Spleen (tissue), 13 donors: ENCODE results near the gene CELF1. TPM values are rescaled to one million over a fixed set of nuclear protein-coding genes. Genes with fewer than 3 reads are reported as not detected.
A peak's percentile ranks its signal among the peaks of the same experiment; 100 is the strongest.

ENCODE experiments used
- DNase-seq: peaks from one replicate; pipeline ENCODE4 v3.0.0-alpha.2; 2020
- H3K27ac ChIP-seq, 8 donors: fragments of 200-600 bp; sonication (generic) in 7 of 8; 1 replicate in 4 of 8; 2 replicates in 4 of 8; pipeline versions ENCODE4 v1.5.0 to v1.8.0; 2016 to 2021; ENCODE audit warnings: inconsistent platforms in 4 of 8, mild to moderate bottlenecking in 4 of 8, moderate library complexity in 1 of 8
- H3K27me3 ChIP-seq, 7 donors: fragments of 200-600 bp; sonication (generic) in 6 of 7; replicated peaks in 1 of 7; 1 replicate in 4 of 7; 2 replicates in 3 of 7; pipeline versions ENCODE4 v1.5.0 to v1.8.0; 2016 to 2021; ENCODE audit warnings: inconsistent platforms in 3 of 7, mild to moderate bottlenecking in 1 of 7
- H3K36me3 ChIP-seq, 6 donors: fragments of 200-600 bp; sonication (generic) in 5 of 6; 1 replicate in 4 of 6; 2 replicates in 2 of 6; pipeline versions ENCODE4 v1.5.0 to v1.8.0; 2016 to 2021; ENCODE audit warnings: inconsistent platforms in 2 of 6
- H3K4me1 ChIP-seq, 6 donors: fragments of 200-600 bp; sonication (generic) in 5 of 6; 1 replicate in 3 of 6; 2 replicates in 3 of 6; pipeline versions ENCODE4 v1.5.0 to v1.8.0; 2016 to 2021; ENCODE audit warnings: inconsistent platforms in 3 of 6
- H3K4me3 ChIP-seq, 8 donors: fragments of 200-600 bp; sonication (generic) in 7 of 8; 1 replicate in 4 of 8; 2 replicates in 4 of 8; pipeline versions ENCODE4 v1.5.0 to v1.8.0; 2016 to 2021; ENCODE audit warnings: inconsistent platforms in 4 of 8, mild to moderate bottlenecking in 4 of 8, moderate library complexity in 2 of 8
- H3K9me3 ChIP-seq, 8 donors: fragments of 200-600 bp; sonication (generic) in 7 of 8; 1 replicate in 4 of 8; 2 replicates in 4 of 8; pipeline versions ENCODE4 v1.5.0 to v1.8.0; 2016 to 2021; ENCODE audit warnings: inconsistent platforms in 4 of 8
- POLR2A ChIP-seq, 3 donors: fragments of 450-650 bp; IDR thresholded peaks; one replicate each; pipeline ENCODE4 v1.5.1; 2017; ENCODE audit warnings: antibody characterized with exemption in 3 of 3, mild to moderate bottlenecking in 1 of 3
- POLR2AphosphoS5 ChIP-seq, 3 donors: sonication (generic); formaldehyde crosslinking; IDR thresholded peaks; one replicate each; pipeline ENCODE4 v1.5.1; 2017; ENCODE audit warnings: antibody characterized with exemption in 3 of 3
- WGBS, 5 donors: extraction: QIAGEN DNeasy Blood & Tissue Kit in 3 of 5; methylation state at CpG; one replicate each; pipeline versions ENCODE4 v1.1.5 to v1.1.7; 2013 to 2018; 5-methylcytosine and 5-hydroxymethylcytosine counted together
- intact Hi-C: fragments of 100-400 bp; cut with DNase I; formaldehyde crosslinking; loops from one replicate; pipeline ENCODE4 v1.15.0; 2023; ENCODE audit warnings: low total_unique reads
- long read RNA-seq, 2 donors: transcript quantifications; one replicate each; lab custom pipeline, GENCODE V29; 2026
- polyA plus RNA-seq, 3 donors: library from polyadenylated mRNA; stranded (reverse); fragments of 200-250 nt; gene quantifications; one replicate each; pipeline ENCODE4 v1.2.1, GENCODE V29; 2013
- total RNA-seq, 7 donors: library from RNA; depleted of rRNA in 3 of 7; stranded (reverse); fragments of >200 nt in 3 of 7; fragmentation: NEBNext Ultra II Directional in 4 of 7; extraction: Animal tissue kit (Norgen Biotek cat#: 25700) in 4 of 7; gene quantifications; one replicate each; pipeline versions ENCODE4 v1.1.0 to v1.2.1, GENCODE V29; 2016 to 2021
- TF ChIP-seq, protein P1 (sequence below), 11 experiments: fragments of 200-600 bp in 7 of 11; fragments of 450-650 bp in 4 of 11; sonication (generic) in 4 of 11; IDR thresholded peaks in 8 of 11; conservative IDR thresholded peaks in 3 of 11; 1 replicate in 7 of 11; 2 replicates in 4 of 11; pipeline versions ENCODE4 v1.4.0 to v1.8.0; 2016 to 2021; ENCODE audit warnings: antibody characterized with exemption in 11 of 11, inconsistent platforms in 4 of 11, mild to moderate bottlenecking in 1 of 11
- donor health status: healthy with polysubstance abuse.
- donor health status: DM: no; HTN: no; CAD: no; lungs with moderate emphysema.
- donor health status: DM: no; HTN: no; CAD: no.
- donor health status: Bipolar disorder and iron deficiency.
- donor health status: healthy.
- donor health status: DM: no; HTN: no; CAD: no.
- donor health status: DM: yes; HTN: yes; CAD: no.

Gene CELF1
- total RNA-seq = 100 to 1,000 TPM; 107 to 171 (median 122) TPM
- 10 to 100 TPM; 18.5 to 39.2 (median 30.9) TPM for polyA plus RNA-seq
- long read RNA-seq, donor 1, partial matches to known transcripts = 7 of 8 reads
- long read RNA-seq, donor 1, other reads (novel, unspliced or antisense) = 0 of 8 reads
- long read RNA-seq, donor 2, partial matches to known transcripts = 93 of 93 reads
- long read RNA-seq, donor 2, other reads (novel, unspliced or antisense) = 0 of 93 reads

DNA sequence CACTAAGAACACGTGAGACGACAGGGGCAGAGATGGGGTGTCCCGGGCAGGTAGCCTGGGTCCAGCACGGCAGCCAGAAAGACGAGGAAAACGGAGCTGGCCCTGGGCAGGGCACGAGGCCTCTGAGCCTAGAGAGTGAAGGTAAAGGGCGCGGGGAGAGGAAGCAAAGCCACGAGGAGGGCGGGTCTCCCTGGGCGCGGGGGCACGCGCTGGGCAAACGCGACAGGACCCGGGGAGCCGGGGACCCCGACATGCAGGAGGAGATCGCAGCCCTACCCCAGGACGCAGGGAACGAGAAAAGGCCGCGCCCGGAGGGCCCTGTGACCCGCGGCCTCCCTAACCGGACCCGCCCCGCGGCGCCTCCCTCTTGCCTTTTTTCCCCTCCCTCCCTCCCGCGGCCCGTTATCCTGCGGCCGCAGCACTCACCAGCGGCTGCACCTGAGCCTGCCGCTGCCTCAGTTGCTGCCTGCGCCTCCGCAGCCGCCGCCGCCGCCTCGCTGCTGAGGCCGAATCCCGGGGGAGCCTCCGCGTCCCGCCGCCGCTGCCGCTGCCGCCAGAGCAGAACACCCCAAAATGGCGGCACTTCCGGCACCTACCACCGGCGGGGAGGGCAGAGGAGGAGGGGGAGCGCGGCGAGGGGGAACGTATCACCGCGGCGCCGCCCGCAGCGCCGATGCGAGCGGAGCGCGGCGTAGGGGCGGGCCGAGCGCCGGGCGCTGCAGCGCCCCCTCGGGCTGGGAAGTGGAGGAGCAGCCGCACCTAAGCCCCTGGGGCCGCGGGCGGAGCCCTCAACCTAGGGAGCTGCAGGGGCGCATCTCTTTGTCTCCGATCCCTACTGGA, at the start of gene CELF1:
TSS of gene CELF1 (minus strand) at position 567 of the 840 bp plus-strand sequence. CDS start 53,609 bp downstream, outside the sequence.
- H3K4me3 ChIP-seq = peak within 1 kb of the TSS; percentile 82 to 99 (median 95)
- H3K4me1 ChIP-seq = peaks cover 32 to 57% (median 50%) of the 10 kb centered on the region in 6 donors
- TF ChIP-seq, protein P1, sequence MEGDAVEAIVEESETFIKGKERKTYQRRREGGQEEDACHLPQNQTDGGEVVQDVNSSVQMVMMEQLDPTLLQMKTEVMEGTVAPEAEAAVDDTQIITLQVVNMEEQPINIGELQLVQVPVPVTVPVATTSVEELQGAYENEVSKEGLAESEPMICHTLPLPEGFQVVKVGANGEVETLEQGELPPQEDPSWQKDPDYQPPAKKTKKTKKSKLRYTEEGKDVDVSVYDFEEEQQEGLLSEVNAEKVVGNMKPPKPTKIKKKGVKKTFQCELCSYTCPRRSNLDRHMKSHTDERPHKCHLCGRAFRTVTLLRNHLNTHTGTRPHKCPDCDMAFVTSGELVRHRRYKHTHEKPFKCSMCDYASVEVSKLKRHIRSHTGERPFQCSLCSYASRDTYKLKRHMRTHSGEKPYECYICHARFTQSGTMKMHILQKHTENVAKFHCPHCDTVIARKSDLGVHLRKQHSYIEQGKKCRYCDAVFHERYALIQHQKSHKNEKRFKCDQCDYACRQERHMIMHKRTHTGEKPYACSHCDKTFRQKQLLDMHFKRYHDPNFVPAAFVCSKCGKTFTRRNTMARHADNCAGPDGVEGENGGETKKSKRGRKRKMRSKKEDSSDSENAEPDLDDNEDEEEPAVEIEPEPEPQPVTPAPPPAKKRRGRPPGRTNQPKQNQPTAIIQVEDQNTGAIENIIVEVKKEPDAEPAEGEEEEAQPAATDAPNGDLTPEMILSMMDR (IDR thresholded peaks at IDR 0.05 in 8 of 11, conservative IDR thresholded peaks at IDR 0.05 in 3 of 11) = peak; percentile 43 to 99 (median 98)
- TF ChIP-seq POLR2AphosphoS5 (IDR thresholded peaks at IDR 0.05) (peak; percentile 92 to 93 (median 93)), POLR2A (IDR thresholded peaks at IDR 0.05) (peak in 1 of 3 donors; percentile 46)
- 1% methylated on average over 33 to 89 of the region's 89 CpGs for WGBS, 5 donors
- peak; percentile 99 for DNase-seq
- intact Hi-C loops = no loop called here
- no peaks in the 10 kb centered on the region for H3K27me3 ChIP-seq
- H3K9me3 ChIP-seq = no peaks in the 10 kb centered on the region
- H3K36me3 ChIP-seq = peaks cover 0 to 9% (median 0%) of the 10 kb centered on the region in 6 donors
- H3K27ac ChIP-seq = peak within 1 kb of the TSS; percentile 77 to 98 (median 95)

DNA sequence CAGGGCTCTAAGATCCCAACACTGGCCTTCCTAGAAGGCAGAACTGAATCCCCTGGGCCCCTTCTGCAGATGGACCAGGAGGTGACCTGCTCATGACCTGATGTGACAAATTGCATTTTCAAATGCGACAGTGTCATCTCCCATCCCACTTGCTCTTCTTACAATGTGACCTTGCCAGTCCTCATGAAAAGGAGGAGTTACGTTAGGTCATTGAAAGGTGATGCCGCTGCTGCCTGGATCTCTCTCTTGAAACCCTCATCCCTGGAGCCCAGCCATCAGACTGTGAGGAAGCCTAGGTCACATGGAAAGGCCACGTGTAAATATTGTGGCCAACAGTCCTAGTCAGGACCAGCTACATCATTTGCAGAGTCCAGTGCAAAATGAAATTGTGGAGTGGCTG, 47.0 kb upstream of the CELF1 start:
- 72 to 94% (median 79%) methylated on average over 4 of the region's 4 CpGs for WGBS, 5 donors
- no peak for DNase-seq

DNA sequence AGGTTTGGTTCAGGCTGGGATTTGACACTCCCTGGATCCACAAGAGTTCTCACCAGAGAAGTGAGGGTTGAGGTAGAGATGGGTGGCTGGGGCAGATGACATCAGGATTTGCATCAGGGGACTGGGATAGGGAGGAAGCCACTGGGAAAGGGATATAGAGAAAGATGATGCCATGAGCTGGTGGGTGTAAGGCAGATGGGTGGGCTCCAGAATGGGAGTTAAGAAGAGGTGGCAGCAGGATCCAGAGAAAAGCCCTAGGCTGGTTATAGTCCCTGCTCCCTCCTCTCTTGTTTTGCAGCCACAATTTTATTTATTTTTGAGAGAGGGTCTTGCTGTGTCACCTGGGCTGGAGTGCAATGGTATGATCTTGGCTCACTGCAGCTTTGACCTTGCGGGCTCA, 43.0 kb upstream of the CELF1 start:
- peak; percentile 14 for DNase-seq
- 89 to 100% (median 97%) methylated on average over 1 of the region's 1 CpG for WGBS, 5 donors
- H3K9me3 ChIP-seq = no peaks in the 10 kb centered on the region
- peaks cover 0 to 33% (median 18%) of the 10 kb centered on the region in 6 donors for H3K4me1 ChIP-seq
- no peak overlapping the region for H3K27ac ChIP-seq
- no peak overlapping the region for H3K4me3 ChIP-seq
- TF ChIP-seq, protein P1 (IDR thresholded peaks at IDR 0.05 in 8 of 11, conservative IDR thresholded peaks at IDR 0.05 in 3 of 11) = no peak
- TF ChIP-seq POLR2AphosphoS5 (IDR thresholded peaks at IDR 0.05) = no peak
- TF ChIP-seq POLR2A (IDR thresholded peaks at IDR 0.05) = no peak
- intact Hi-C loops = no loop called here
- H3K27me3 ChIP-seq = peaks cover 0 to 41% (median 25%) of the 10 kb centered on the region in 7 donors
- H3K36me3 ChIP-seq = no peaks in the 10 kb centered on the region

More for the DNA sequence above, 47.0 kb upstream of the CELF1 start:
- Histone ChIP-seq H3K4me1 (peaks cover 0 to under 1% (median 0%) of the 10 kb centered on the region in 6 donors), H3K36me3 (no peaks in the 10 kb centered on the region), H3K9me3 (no peaks in the 10 kb centered on the region), H3K4me3 (no peak overlapping the region), H3K27ac (no peak overlapping the region), H3K27me3 (peaks cover 0 to 13% (median 3%) of the 10 kb centered on the region in 7 donors)
- intact Hi-C loops = no loop called here
- TF ChIP-seq POLR2AphosphoS5 (IDR thresholded peaks at IDR 0.05) (no peak), POLR2A (IDR thresholded peaks at IDR 0.05) (no peak)
- TF ChIP-seq, protein P1 (IDR thresholded peaks at IDR 0.05 in 8 of 11, conservative IDR thresholded peaks at IDR 0.05 in 3 of 11) = no peak

DNA sequence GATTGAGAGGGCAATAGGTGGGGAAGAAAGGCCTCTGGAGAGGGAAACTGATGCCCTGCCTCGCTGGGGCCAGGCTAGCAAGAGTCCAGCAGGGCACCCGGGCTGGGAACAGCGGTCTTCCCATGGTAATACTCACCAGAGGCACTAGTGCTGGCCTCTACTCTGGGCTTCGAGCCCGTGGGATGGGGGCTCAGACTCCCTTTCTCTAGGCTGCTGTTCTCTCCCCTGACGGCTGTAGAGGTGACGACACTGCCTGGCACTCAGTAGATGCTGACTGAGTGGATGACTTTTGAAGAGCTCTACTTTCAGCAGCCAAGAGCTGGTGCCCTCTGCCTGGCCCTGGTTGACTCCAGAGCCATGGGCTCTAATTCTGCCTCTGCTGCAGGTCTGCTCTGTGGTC, 42.1 kb upstream of the CELF1 start:
- no peaks in the 10 kb centered on the region for H3K36me3 ChIP-seq
- TF ChIP-seq, protein P1 (IDR thresholded peaks at IDR 0.05 in 8 of 11, conservative IDR thresholded peaks at IDR 0.05 in 3 of 11) = no peak
- no peak for TF ChIP-seq POLR2AphosphoS5 (IDR thresholded peaks at IDR 0.05)
- no peak for TF ChIP-seq POLR2A (IDR thresholded peaks at IDR 0.05)
- intact Hi-C loops = no loop called here
- H3K4me3 ChIP-seq = no peak overlapping the region
- WGBS, 5 donors = 71 to 84% (median 77%) methylated on average over 3 to 7 of the region's 7 CpGs
- H3K27me3 ChIP-seq = peaks cover 0 to 49% (median 25%) of the 10 kb centered on the region in 7 donors
- no peaks in the 10 kb centered on the region for H3K9me3 ChIP-seq
- peaks cover 0 to 33% (median 18%) of the 10 kb centered on the region in 6 donors for H3K4me1 ChIP-seq
- H3K27ac ChIP-seq = no peak overlapping the region
- DNase-seq = no peak
